ENCODE data around the gene NPPC.

- TF ChIP-seq MAX (IDR thresholded peaks at IDR 0.05) (no peak), CTCF (IDR thresholded peaks at IDR 0.05) (no peak), RAD21 (conservative IDR thresholded peaks at IDR 0.05 in 1 of 2, IDR thresholded peaks at IDR 0.05 in 1 of 2) (no peak), MAZ (IDR thresholded peaks at IDR 0.05; ENCODE audit: borderline replicate concordance, low read depth, low read length) (no peak), RFX5 (IDR thresholded peaks at IDR 0.05) (no peak), PHF8 (IDR thresholded peaks at IDR 0.05; ENCODE audit: borderline replicate concordance, low read depth) (no peak), HEYL (CRISPR knock-in tag; IDR thresholded peaks at IDR 0.05) (no peak), REST (IDR thresholded peaks at IDR 0.05) (no peak), RCOR1 (IDR thresholded peaks at IDR 0.05; ENCODE audit: low read depth, low read length) (no peak), SMC3 (IDR thresholded peaks at IDR 0.05) (no peak), HOXA7 (CRISPR knock-in tag; IDR thresholded peaks at IDR 0.05) (no peak)
Observed at GRCh38 chr2:231918501-231919330, 7.5 kb downstream of the NPPC start.

All from A549 (cell line).